ENCODE measurements around the gene PARVB.

DNA sequence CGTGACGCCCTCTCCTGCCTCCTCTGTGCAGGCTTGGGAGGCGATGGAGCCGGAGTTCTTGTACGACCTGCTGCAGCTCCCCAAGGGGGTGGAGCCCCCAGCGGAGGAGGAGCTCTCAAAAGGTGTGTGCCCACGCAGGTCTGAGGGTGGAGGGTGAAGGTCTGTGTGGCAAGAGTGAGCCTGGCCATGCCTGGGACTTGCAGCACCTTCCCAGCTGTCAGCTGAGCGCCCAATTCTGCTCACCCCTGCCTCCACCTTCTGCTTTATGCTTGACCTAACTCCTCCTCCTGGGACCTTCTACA, 159.1 kb downstream of the PARVB start:
- no peak for TF ChIP-seq POLR2A (IDR thresholded peaks at IDR 0.05)
- TF ChIP-seq, protein P1, sequence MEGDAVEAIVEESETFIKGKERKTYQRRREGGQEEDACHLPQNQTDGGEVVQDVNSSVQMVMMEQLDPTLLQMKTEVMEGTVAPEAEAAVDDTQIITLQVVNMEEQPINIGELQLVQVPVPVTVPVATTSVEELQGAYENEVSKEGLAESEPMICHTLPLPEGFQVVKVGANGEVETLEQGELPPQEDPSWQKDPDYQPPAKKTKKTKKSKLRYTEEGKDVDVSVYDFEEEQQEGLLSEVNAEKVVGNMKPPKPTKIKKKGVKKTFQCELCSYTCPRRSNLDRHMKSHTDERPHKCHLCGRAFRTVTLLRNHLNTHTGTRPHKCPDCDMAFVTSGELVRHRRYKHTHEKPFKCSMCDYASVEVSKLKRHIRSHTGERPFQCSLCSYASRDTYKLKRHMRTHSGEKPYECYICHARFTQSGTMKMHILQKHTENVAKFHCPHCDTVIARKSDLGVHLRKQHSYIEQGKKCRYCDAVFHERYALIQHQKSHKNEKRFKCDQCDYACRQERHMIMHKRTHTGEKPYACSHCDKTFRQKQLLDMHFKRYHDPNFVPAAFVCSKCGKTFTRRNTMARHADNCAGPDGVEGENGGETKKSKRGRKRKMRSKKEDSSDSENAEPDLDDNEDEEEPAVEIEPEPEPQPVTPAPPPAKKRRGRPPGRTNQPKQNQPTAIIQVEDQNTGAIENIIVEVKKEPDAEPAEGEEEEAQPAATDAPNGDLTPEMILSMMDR (IDR thresholded peaks at IDR 0.05) = no peak

Measured in body of pancreas (tissue), 4 donors.